ENCODE data around the gene QPRT. TPM values are rescaled to one million over a fixed set of nuclear protein-coding genes. Genes with fewer than 3 reads are reported as not detected.
A peak's percentile ranks its signal among the peaks of the same experiment; 100 is the strongest.

Gene QPRT
- total and polyA plus RNA-seq, 2 of the 13 experiments (the other 11 are each of a cell fraction or from before 2014, with no cell fraction given): 130 to 218 TPM

DNA sequence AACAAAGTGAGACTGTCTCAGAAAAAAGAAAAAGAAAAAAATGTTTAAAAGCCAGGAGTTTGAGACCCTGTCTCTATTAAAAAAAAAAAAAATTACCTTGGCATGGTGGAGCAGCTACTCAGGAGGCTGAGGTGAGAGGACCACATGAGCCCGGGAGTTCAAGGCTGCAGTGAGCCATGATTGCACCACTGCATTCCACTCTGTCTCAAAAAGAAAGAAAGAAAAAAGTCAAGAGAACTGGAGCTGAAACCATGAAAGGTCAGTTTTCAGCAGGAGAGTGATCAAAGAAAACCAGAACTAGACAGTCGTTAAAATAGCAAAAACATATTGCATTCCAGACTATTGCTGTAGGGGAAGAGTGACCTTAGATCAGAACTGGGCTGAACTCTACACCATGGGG, 8.8 kb downstream of the QPRT start (continued):
- TF ChIP-seq ZBTB39 (CRISPR knock-in tag; IDR thresholded peaks at IDR 0.05) (no peak), BRD4 (CRISPR knock-in tag; IDR thresholded peaks at IDR 0.05) (no peak), REXO4 (CRISPR knock-in tag; IDR thresholded peaks at IDR 0.05; ENCODE audit: borderline replicate concordance) (no peak), KDM1A (CRISPR knock-in tag; IDR thresholded peaks at IDR 0.05) (peak; percentile 51; the same call in 1 of the 2 replicates), IKZF5 (CRISPR knock-in tag; IDR thresholded peaks at IDR 0.05) (0 out of 2 replicates have a peak, but pooled peaks have one; percentile 19), SNAPC4 (CRISPR knock-in tag; IDR thresholded peaks at IDR 0.05) (no peak), SAP130 (CRISPR knock-in tag; IDR thresholded peaks at IDR 0.05; ENCODE audit: low read depth) (peak; percentile 38; the same call in 1 of the 2 replicates)
- TF ChIP-seq, protein P1, sequence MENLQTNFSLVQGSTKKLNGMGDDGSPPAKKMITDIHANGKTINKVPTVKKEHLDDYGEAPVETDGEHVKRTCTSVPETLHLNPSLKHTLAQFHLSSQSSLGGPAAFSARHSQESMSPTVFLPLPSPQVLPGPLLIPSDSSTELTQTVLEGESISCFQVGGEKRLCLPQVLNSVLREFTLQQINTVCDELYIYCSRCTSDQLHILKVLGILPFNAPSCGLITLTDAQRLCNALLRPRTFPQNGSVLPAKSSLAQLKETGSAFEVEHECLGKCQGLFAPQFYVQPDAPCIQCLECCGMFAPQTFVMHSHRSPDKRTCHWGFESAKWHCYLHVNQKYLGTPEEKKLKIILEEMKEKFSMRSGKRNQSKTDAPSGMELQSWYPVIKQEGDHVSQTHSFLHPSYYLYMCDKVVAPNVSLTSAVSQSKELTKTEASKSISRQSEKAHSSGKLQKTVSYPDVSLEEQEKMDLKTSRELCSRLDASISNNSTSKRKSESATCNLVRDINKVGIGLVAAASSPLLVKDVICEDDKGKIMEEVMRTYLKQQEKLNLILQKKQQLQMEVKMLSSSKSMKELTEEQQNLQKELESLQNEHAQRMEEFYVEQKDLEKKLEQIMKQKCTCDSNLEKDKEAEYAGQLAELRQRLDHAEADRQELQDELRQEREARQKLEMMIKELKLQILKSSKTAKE (CRISPR knock-in tag; IDR thresholded peaks at IDR 0.05; ENCODE audit: borderline replicate concordance): no peak; the same call in 1 of the 2 replicates
- TF ChIP-seq, protein P2, sequence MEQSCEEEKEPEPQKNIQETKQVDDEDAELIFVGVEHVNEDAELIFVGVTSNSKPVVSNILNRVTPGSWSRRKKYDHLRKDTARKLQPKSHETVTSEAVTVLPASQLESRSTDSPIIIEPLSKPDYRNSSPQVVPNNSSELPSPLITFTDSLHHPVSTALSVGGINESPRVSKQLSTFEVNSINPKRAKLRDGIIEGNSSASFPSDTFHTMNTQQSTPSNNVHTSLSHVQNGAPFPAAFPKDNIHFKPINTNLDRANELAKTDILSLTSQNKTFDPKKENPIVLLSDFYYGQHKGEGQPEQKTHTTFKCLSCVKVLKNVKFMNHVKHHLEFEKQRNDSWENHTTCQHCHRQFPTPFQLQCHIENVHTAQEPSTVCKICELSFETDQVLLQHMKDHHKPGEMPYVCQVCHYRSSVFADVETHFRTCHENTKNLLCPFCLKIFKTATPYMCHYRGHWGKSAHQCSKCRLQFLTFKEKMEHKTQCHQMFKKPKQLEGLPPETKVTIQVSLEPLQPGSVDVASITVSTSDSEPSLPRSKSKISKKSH (CRISPR knock-in tag; IDR thresholded peaks at IDR 0.05; ENCODE audit: borderline replicate concordance): no peak
- TF ChIP-seq, protein P3, sequence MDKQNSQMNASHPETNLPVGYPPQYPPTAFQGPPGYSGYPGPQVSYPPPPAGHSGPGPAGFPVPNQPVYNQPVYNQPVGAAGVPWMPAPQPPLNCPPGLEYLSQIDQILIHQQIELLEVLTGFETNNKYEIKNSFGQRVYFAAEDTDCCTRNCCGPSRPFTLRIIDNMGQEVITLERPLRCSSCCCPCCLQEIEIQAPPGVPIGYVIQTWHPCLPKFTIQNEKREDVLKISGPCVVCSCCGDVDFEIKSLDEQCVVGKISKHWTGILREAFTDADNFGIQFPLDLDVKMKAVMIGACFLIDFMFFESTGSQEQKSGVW (CRISPR knock-in tag; IDR thresholded peaks at IDR 0.05; ENCODE audit: borderline replicate concordance): no peak
- TF ChIP-seq, protein P4, sequence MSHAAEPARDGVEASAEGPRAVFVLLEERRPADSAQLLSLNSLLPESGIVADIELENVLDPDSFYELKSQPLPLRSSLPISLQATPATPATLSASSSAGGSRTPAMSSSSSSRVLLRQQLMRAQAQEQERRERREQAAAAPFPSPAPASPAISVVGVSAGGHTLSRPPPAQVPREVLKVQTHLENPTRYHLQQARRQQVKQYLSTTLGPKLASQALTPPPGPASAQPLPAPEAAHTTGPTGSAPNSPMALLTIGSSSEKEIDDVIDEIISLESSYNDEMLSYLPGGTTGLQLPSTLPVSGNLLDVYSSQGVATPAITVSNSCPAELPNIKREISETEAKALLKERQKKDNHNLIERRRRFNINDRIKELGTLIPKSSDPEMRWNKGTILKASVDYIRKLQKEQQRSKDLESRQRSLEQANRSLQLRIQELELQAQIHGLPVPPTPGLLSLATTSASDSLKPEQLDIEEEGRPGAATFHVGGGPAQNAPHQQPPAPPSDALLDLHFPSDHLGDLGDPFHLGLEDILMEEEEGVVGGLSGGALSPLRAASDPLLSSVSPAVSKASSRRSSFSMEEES (CRISPR knock-in tag; IDR thresholded peaks at IDR 0.05): peak; percentile 32; the same call in 1 of the 2 replicates
